Ishikawa (cell line): Measurements from ENCODE around the gene LPGAT1.

Experiments used
- EP300 ChIP-seq: IDR thresholded peaks from 2 replicates; pipeline ENCODE4 v1.6.1; 2012; ENCODE audit warnings: borderline replicate concordance
- TAF1 ChIP-seq: IDR thresholded peaks from 2 replicates; pipeline ENCODE4 v1.6.1; 2012; ENCODE audit warnings: low read depth, mild to moderate bottlenecking
- TCF12 ChIP-seq: IDR thresholded peaks from 2 replicates; pipeline ENCODE4 v1.6.1; 2012; ENCODE audit warnings: low read depth
- YY1 ChIP-seq: IDR thresholded peaks from 2 replicates; pipeline ENCODE4 v1.6.1; 2012; ENCODE audit warnings: low read depth

GRCh38 chr1:211713231-211713630 lies 117.3 kb downstream of the LPGAT1 start:
- no peak for TF ChIP-seq TAF1
- TF ChIP-seq EP300: no peak
- no peak for TF ChIP-seq TCF12
- no peak for TF ChIP-seq YY1
